Neural cell (in vitro differentiated cells): ENCODE data around the gene PTPRF. TPM values are rescaled to one million over a fixed set of nuclear protein-coding genes. Genes with fewer than 3 reads are reported as not detected.

Source experiments
- H2AFZ ChIP-seq: fragments of 200-600, 300-800 bp; sonication (generic), shearing (Covaris generic); 2 replicates; pipeline ENCODE4 v1.6.0; 2014; ENCODE audit warnings: low read depth, mild to moderate bottlenecking, antibody characterized with exemption, low read length, moderate library complexity
- H3F3A ChIP-seq: fragments of 200-600 bp; shearing (Covaris generic); 2 replicates; pipeline ENCODE4 v1.6.1; 2016; ENCODE audit warnings: mild to moderate bottlenecking, moderate library complexity, mixed read lengths, antibody characterized with exemption, low read length; ENCODE audit not compliant: insufficient read depth, poor library complexity, severe bottlenecking
- H3K27ac ChIP-seq: fragments of 200-600, 300-800 bp; sonication (generic), shearing (Covaris generic); 2 replicates; pipeline ENCODE4 v1.5.1; 2014; ENCODE audit warnings: mild to moderate bottlenecking, low read length, moderate library complexity
- H3K27me3 ChIP-seq: fragments of 300-800, 200-600 bp; sonication (generic), shearing (Covaris generic); 2 replicates; pipeline ENCODE4 v1.6.0; 2014; ENCODE audit warnings: mild to moderate bottlenecking, low read depth, low read length, moderate library complexity; ENCODE audit not compliant: insufficient read depth
- H3K36me3 ChIP-seq: fragments of 300-800, 200-600 bp; sonication (generic), shearing (Covaris generic); 2 replicates; pipeline ENCODE4 v1.5.1; 2014; ENCODE audit warnings: mild to moderate bottlenecking, antibody characterized with exemption, low read length, moderate library complexity; ENCODE audit not compliant: insufficient read depth
- H3K4me2 ChIP-seq: fragments of 300-800, 200-600 bp; sonication (generic), shearing (Covaris generic); 2 replicates; pipeline ENCODE4 v1.6.0; 2014; ENCODE audit warnings: mild to moderate bottlenecking, low read length
- H3K4me3 ChIP-seq: fragments of 300-800, 200-600 bp; sonication (generic), shearing (Covaris generic); 2 replicates; pipeline ENCODE4 v1.5.1; 2014; ENCODE audit warnings: mild to moderate bottlenecking, low read length, moderate library complexity
- H3K79me2 ChIP-seq: fragments of 200-600 bp; shearing (Covaris generic); replicated peaks from 2 replicates; pipeline ENCODE4 v1.6.0; 2014; ENCODE audit warnings: mild to moderate bottlenecking, low read length, moderate library complexity; ENCODE audit not compliant: insufficient read depth
- H3K9ac ChIP-seq: fragments of 300-800, 200-600 bp; sonication (generic), shearing (Covaris generic); 2 replicates; pipeline ENCODE4 v1.6.1; 2016; ENCODE audit warnings: mild to moderate bottlenecking, low read length, mixed read lengths
- H3K9me2 ChIP-seq: fragments of 200-600 bp; shearing (Covaris generic); 2 replicates; pipeline ENCODE4 v1.6.1; 2016; ENCODE audit warnings: mild to moderate bottlenecking, low read length, mixed read lengths; ENCODE audit not compliant: insufficient read depth
- H3K9me3 ChIP-seq: fragments of 200-600, 300-800 bp; sonication (generic), shearing (Covaris generic); 2 replicates; pipeline ENCODE4 v1.6.1; 2016; ENCODE audit warnings: mild to moderate bottlenecking, mixed run types, low read length, moderate library complexity, mixed read lengths
- H4K20me1 ChIP-seq: fragments of 200-600 bp; shearing (Covaris generic); 2 replicates; pipeline ENCODE4 v1.6.1; 2016; ENCODE audit warnings: mild to moderate bottlenecking, mixed run types; ENCODE audit not compliant: insufficient read depth
- CTCF ChIP-seq: fragments of 450-650 bp; IDR thresholded peaks from 2 replicates; pipeline ENCODE4 v1.5.1; 2014; ENCODE audit warnings: antibody characterized with exemption, mild to moderate bottlenecking, moderate library complexity; ENCODE audit not compliant: poor library complexity, severe bottlenecking
- EP300 ChIP-seq: fragments of 450-650 bp; conservative IDR thresholded peaks from 2 replicates; pipeline ENCODE4 v1.6.1; 2014; ENCODE audit warnings: antibody characterized with exemption, mild to moderate bottlenecking, moderate library complexity; ENCODE audit not compliant: poor library complexity, severe bottlenecking
- EZH2 ChIP-seq: fragments of 200-600, 300-800 bp; shearing (Covaris generic), sonication (generic); IDR thresholded peaks from 2 replicates; pipeline ENCODE4 v1.6.1; 2014; ENCODE audit warnings: antibody characterized with exemption, low read length, borderline replicate concordance, mild to moderate bottlenecking; ENCODE audit not compliant: insufficient read depth, poor library complexity, severe bottlenecking
- MXI1 ChIP-seq: fragments of 450-650 bp; conservative IDR thresholded peaks from 2 replicates; pipeline ENCODE4 v1.6.1; 2014; ENCODE audit warnings: antibody characterized with exemption, mild to moderate bottlenecking; ENCODE audit not compliant: poor library complexity, severe bottlenecking
- POLR2AphosphoS5 ChIP-seq: IDR thresholded peaks from 2 replicates; pipeline ENCODE4 v1.6.1; 2012
- RAD21 ChIP-seq: fragments of 450-650 bp; conservative IDR thresholded peaks from 2 replicates; pipeline ENCODE4 v1.6.1; 2014; ENCODE audit warnings: antibody characterized with exemption, mild to moderate bottlenecking, moderate library complexity
- REST ChIP-seq: IDR thresholded peaks from 2 replicates; pipeline ENCODE4 v1.6.1; 2012; ENCODE audit warnings: borderline replicate concordance
- SMC3 ChIP-seq: fragments of 450-650 bp; conservative IDR thresholded peaks from 2 replicates; pipeline ENCODE4 v1.6.1; 2014; ENCODE audit warnings: antibody characterized with exemption, mild to moderate bottlenecking, moderate library complexity; ENCODE audit not compliant: poor library complexity
- TAF1 ChIP-seq: IDR thresholded peaks from 2 replicates; pipeline ENCODE4 v1.6.1; 2012; ENCODE audit warnings: low read depth
- polyA plus RNA-seq: library from polyadenylated mRNA; depleted of rRNA; stranded (reverse); fragments of >200 nt; gene quantifications from 2 replicates; pipeline ENCODE4 v1.2.3, GENCODE V29; 2014

PTPRF gene
- polyA plus RNA-seq, 1 donor from 2014 or later: 66.6 TPM

- no peaks in the 10 kb centered on the region for H3K36me3 ChIP-seq
- peak overlapping the region; percentile 7 for H3K4me3 ChIP-seq
- H2AFZ ChIP-seq: no peak overlapping the region
- H3K27ac ChIP-seq: peak overlapping the region; percentile 31
- H3K9me3 ChIP-seq: no peaks in the 10 kb centered on the region
- H3F3A ChIP-seq: no peaks in the 10 kb centered on the region
- no peaks in the 10 kb centered on the region for H4K20me1 ChIP-seq
- no peak overlapping the region for H3K4me2 ChIP-seq
- TF ChIP-seq EP300 (no peak), POLR2AphosphoS5 (no peak), TAF1 (no peak), MXI1 (no peak), SMC3 (no peak), RAD21 (no peak), REST (no peak), CTCF (no peak), EZH2 (no peak)
- no peaks in the 10 kb centered on the region for H3K79me2 ChIP-seq
- peak overlapping the region; percentile 26 for H3K9ac ChIP-seq
- no peaks in the 10 kb centered on the region for H3K27me3 ChIP-seq
- no peaks in the 10 kb centered on the region for H3K9me2 ChIP-seq
Observed at GRCh38 chr1:43563876-43564539, 33.3 kb downstream of the PTPRF start.

GRCh38 chr1:43564551-43565348 is 34.1 kb downstream of the PTPRF start:
- Histone ChIP-seq H3K36me3 (no peaks in the 10 kb centered on the region), H3K4me3 (peak overlapping the region; percentile 7), H3K27ac (no peak overlapping the region), H3K9me2 (no peaks in the 10 kb centered on the region), H3F3A (no peaks in the 10 kb centered on the region), H3K9me3 (no peaks in the 10 kb centered on the region), H3K79me2 (no peaks in the 10 kb centered on the region), H3K27me3 (no peaks in the 10 kb centered on the region), H3K4me2 (no peak overlapping the region), H2AFZ (no peak overlapping the region), H3K9ac (peak overlapping the region; percentile 26), H4K20me1 (no peaks in the 10 kb centered on the region)
- TF ChIP-seq TAF1 (no peak), REST (no peak), MXI1 (no peak), EP300 (no peak), RAD21 (no peak), EZH2 (no peak), CTCF (no peak)
